Lower lobe of right lung (tissue), 2 donors: ENCODE results near the gene ROBO1. TPM values are rescaled to one million over a fixed set of nuclear protein-coding genes. Genes with fewer than 3 reads are reported as not detected.

Source experiments
- ATAC-seq, 2 donors: fragments of 200-7000 bp; cut with Tn5 transposase; one replicate each; pipeline ENCODE4 v1.9.1; 2020 to 2022; ENCODE audit warnings: mild to moderate bottlenecking in 2 of 2, moderate library complexity in 2 of 2
- DNase-seq: peaks from one replicate; pipeline ENCODE4 v3.0.0-alpha.2; 2020
- H3K27ac ChIP-seq: fragments of 200-600 bp; one replicate; pipeline ENCODE4 v1.8.0; 2022
- H3K27me3 ChIP-seq: fragments of 200-600 bp; one replicate; pipeline ENCODE4 v1.8.0; 2022; ENCODE audit warnings: low read depth
- H3K36me3 ChIP-seq: fragments of 200-600 bp; one replicate; pipeline ENCODE4 v1.8.0; 2022; ENCODE audit warnings: mild to moderate bottlenecking
- H3K4me1 ChIP-seq: fragments of 200-600 bp; one replicate; pipeline ENCODE4 v1.8.0; 2022
- H3K4me3 ChIP-seq: fragments of 200-600 bp; one replicate; pipeline ENCODE4 v1.8.0; 2022; ENCODE audit warnings: mild to moderate bottlenecking
- H3K9me3 ChIP-seq: fragments of 200-600 bp; one replicate; pipeline ENCODE4 v1.8.0; 2022
- intact Hi-C: fragments of 100-400 bp; cut with DNase I; formaldehyde crosslinking; loops from one replicate; pipeline ENCODE4 v1.11.0; 2022
- total RNA-seq: library from RNA; stranded (reverse); fragmentation: NEBNext Ultra II Directional; extraction: Animal tissue kit (Norgen Biotek cat#: 25700); gene quantifications from one replicate; pipeline ENCODE4 v1.2.1, GENCODE V29; 2021
- TF ChIP-seq, protein P1 (sequence below): fragments of 200-600 bp; IDR thresholded peaks from one replicate; pipeline ENCODE4 v1.8.0; 2022; ENCODE audit warnings: antibody characterized with exemption, mild to moderate bottlenecking
- donor health status: DM: no; HTN: yes; CAD: no; lungs with severe emphysema.

ROBO1 gene
- total RNA-seq, 1 donor from 2014 or later = 14.8 TPM

DNA sequence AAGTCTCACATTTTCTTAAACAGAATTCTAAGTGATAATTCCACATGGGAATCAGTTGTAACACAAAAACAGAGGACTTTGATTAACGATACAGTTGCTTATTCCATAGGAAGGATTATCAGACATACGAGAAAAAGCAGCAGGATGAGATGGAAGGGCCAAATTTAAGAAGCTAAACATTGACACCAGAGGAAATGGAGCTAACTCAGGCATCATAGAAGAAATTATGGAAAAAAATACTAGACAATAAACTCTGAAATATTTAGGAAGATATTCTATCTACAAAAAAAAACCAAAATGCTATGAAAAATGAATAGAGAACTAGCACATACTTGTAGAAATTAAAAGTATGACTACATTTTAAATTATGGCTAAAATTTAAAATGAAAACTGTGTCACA lies 776.1 kb downstream of the ROBO1 start:
- H3K9me3 ChIP-seq = peaks cover 5% of the 10 kb centered on the region
- H3K27ac ChIP-seq = no peak overlapping the region
- no peaks in the 10 kb centered on the region for H3K27me3 ChIP-seq
- DNase-seq = no peak
- H3K4me3 ChIP-seq = no peak overlapping the region
- H3K36me3 ChIP-seq = no peaks in the 10 kb centered on the region
- TF ChIP-seq, protein P1, sequence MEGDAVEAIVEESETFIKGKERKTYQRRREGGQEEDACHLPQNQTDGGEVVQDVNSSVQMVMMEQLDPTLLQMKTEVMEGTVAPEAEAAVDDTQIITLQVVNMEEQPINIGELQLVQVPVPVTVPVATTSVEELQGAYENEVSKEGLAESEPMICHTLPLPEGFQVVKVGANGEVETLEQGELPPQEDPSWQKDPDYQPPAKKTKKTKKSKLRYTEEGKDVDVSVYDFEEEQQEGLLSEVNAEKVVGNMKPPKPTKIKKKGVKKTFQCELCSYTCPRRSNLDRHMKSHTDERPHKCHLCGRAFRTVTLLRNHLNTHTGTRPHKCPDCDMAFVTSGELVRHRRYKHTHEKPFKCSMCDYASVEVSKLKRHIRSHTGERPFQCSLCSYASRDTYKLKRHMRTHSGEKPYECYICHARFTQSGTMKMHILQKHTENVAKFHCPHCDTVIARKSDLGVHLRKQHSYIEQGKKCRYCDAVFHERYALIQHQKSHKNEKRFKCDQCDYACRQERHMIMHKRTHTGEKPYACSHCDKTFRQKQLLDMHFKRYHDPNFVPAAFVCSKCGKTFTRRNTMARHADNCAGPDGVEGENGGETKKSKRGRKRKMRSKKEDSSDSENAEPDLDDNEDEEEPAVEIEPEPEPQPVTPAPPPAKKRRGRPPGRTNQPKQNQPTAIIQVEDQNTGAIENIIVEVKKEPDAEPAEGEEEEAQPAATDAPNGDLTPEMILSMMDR = no peak
- no peaks in the 10 kb centered on the region for H3K4me1 ChIP-seq
- ATAC-seq = no peak
- intact Hi-C loops = no loop called here

DNA sequence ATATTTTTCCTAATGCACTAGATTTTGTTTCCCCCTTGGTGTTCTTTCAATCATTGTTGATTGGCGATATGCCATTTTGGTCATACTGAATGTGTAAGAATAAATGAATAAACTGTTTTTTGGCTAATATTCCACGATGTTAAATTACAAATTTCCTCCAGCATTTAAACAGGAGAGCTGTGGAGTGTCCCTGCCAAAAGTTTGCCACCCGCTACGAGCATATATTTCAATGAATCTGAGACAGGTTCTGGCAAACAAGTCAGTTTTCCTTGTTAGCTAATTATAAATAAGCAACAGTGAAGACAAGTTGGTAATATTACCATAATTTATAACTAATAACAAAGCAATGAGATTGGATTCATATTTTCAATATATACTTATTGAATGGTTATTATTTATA lies 777.6 kb downstream of the ROBO1 start:
- Histone ChIP-seq H3K4me3 (no peak overlapping the region), H3K36me3 (no peaks in the 10 kb centered on the region), H3K9me3 (peaks cover 5% of the 10 kb centered on the region), H3K27me3 (no peaks in the 10 kb centered on the region), H3K4me1 (no peaks in the 10 kb centered on the region), H3K27ac (no peak overlapping the region)
- intact Hi-C loops = no loop called here
- TF ChIP-seq, protein P1 = no peak
- ATAC-seq = no peak
- DNase-seq = no peak

DNA sequence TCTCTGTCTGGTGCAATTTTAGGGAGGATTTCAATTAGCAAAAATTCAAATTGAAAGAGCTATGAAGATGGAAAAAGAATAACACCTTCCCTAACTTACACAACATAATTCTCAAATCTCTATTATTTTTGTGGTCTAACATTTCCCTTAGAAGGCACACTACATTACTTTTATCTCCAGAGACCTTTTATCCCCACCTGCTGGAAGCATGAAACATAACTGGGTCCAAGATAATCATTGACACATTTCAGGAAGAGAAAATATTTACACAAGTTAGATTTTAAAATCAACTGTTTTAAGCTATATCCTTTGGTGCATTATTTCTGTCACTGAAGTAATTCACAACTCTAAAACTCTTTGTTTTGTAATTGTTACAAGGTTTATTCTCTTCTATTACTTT lies 779.5 kb downstream of the ROBO1 start:
- Histone ChIP-seq H3K4me1 (no peaks in the 10 kb centered on the region), H3K27me3 (no peaks in the 10 kb centered on the region), H3K27ac (no peak overlapping the region), H3K9me3 (peaks cover 5% of the 10 kb centered on the region), H3K36me3 (no peaks in the 10 kb centered on the region), H3K4me3 (no peak overlapping the region)
- TF ChIP-seq, protein P1 = peak; percentile 17
- no peak for ATAC-seq
- DNase-seq = no peak
- intact Hi-C loops = no loop called here

DNA sequence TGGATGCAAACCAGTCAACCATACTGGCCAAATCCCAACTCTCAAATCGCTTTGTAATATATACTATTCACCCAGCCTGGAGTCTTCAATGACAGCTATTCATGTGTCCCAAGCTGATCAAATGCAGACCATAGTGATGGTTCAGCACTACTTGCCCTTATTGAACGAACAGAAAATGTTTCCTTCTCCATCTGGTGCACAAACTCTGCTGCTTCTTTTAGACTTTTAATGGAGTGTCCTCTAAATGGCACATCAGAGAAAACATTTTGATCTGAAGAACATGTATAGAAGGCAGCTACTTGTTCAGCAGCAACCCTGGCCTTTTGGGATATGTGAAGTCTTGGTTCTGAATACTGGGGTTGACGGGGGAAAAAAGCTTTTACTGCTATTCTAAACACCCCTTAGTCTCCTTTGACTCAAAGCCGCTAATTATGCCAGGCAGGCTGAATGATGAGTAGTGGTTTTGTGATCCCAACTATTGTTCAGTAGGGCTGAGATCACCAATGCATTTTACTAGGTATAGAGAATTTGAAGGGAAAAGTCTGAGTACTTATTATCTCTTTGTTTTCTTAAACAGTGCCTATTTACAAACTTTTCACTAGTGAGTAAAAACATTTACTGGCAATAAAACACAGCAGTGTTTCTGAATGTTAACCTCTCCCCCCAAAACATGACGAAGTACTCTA lies 781.2 kb downstream of the ROBO1 start:
- Histone ChIP-seq H3K4me1 (no peaks in the 10 kb centered on the region), H3K4me3 (no peak overlapping the region), H3K27ac (no peak overlapping the region), H3K9me3 (no peaks in the 10 kb centered on the region), H3K27me3 (no peaks in the 10 kb centered on the region), H3K36me3 (no peaks in the 10 kb centered on the region)
- intact Hi-C loops = no loop called here
- no peak for DNase-seq
- no peak for ATAC-seq
- TF ChIP-seq, protein P1 = no peak

DNA sequence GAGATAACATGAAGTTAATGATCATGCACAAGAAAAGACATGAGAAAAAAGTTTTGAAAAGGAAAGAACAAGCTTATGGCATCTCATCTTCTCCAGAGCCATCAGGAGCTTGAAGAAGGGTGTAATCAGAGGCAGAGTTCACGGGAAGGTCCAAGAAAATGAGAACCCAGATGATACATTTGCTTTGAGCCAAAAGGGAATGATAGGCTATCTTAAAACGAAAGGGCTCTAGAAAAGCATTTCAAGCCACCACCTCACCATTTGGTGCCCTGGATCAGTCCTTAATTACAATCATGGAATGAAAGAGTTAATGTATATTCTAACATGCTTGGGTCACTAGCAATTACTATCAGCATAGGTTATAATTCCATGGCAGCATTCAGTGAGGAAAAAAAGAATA lies 781.8 kb downstream of the ROBO1 start:
- no peaks in the 10 kb centered on the region for H3K27me3 ChIP-seq
- TF ChIP-seq, protein P1 = no peak
- no peaks in the 10 kb centered on the region for H3K36me3 ChIP-seq
- H3K9me3 ChIP-seq = no peaks in the 10 kb centered on the region
- H3K27ac ChIP-seq = no peak overlapping the region
- H3K4me3 ChIP-seq = no peak overlapping the region
- H3K4me1 ChIP-seq = no peaks in the 10 kb centered on the region
- DNase-seq = no peak
- intact Hi-C loops = no loop called here
- no peak for ATAC-seq
